BJ (cell line): ENCODE measurements around the gene NAA60. TPM values are rescaled to one million over a fixed set of nuclear protein-coding genes. Genes with fewer than 3 reads are reported as not detected.
"Not testable (repeated sequence)": the region's sequence is repeated elsewhere in the genome, so short reads cannot be mapped to it uniquely, and the experiment has no call there.

ENCODE experiments used
- CTCF ChIA-PET: fragments of 350-600 bp; formaldehyde crosslinking; extraction: SDS; loops from one replicate; lab custom pipeline; 2021; ENCODE audit warnings: antibody characterized with exemption, inconsistent platforms; lab: Yijun Ruan, JAX
- POLR2A ChIA-PET: fragments of 300-600 bp; sonication (Branson Sonifier 250); formaldehyde crosslinking; extraction: SDS; loops from one replicate; lab custom pipeline; 2021; ENCODE audit warnings: antibody characterized with exemption; lab: Charles Lee
- DNase-seq: peaks from one replicate; pipeline ENCODE4 v3.0.0-alpha.2; 2011; ENCODE audit warnings: low read depth
- H3K27me3 ChIP-seq: 2 replicates; pipeline ENCODE4 v1.6.0; 2011; ENCODE audit warnings: low read length; ENCODE audit not compliant: control insufficient read depth, insufficient read depth
- H3K36me3 ChIP-seq: 2 replicates; pipeline ENCODE4 v1.5.1; 2011; ENCODE audit warnings: low read length; ENCODE audit not compliant: control insufficient read depth, insufficient read depth
- H3K4me3 ChIP-seq: 2 replicates; pipeline ENCODE4 v1.5.1; 2011; ENCODE audit warnings: low read depth, mild to moderate bottlenecking, control low read depth, low read length
- polyA plus RNA-seq: library from polyadenylated mRNA; depleted of rRNA; stranded (reverse); fragments of >200 nt; gene quantifications from 2 replicates; pipeline ENCODE4 v1.2.3, GENCODE V29; 2011
- TF ChIP-seq, protein P1 (sequence below): IDR thresholded peaks from 2 replicates; pipeline ENCODE4 v1.5.1; 2011; ENCODE audit warnings: low read depth, mild to moderate bottlenecking, control low read depth, inconsistent platforms, low read length, moderate library complexity; ENCODE audit not compliant: insufficient read depth

Gene NAA60
- polyA plus RNA-seq, 1 experiment: 21.7 TPM

DNA sequence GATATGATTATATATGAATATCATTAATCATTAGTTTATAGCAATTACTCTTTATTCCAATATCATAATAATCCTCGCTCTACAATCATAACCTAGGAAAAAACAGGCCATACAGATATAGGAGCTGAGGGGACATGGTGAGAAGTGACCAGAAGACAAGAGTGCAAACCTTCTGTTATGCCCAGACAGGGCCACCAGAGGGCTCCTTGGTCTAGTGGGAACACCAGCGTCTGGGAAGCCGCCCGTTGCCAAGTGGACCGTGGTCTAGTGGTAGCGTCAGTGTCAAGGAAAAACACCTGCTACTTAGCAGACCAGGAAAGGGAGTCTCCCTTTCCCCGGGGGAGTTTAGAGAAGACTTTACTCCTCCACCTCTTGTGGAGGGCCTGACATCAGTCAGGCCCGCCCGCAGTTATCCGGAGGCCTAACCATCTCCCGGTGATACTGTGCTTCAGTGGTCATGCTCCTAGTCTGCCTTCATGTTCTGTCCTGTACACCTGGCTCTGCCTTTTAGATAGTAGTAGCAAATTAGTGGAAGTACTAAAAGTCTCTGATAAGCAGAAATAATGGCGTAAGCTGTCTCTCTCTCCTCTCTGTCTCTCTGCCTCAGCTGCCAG, 83.8 kb downstream of the NAA60 start:
- H3K4me3 ChIP-seq, POLR2A ChIA-PET, DNase-seq, H3K27me3 ChIP-seq: not testable (repeated sequence)
- TF ChIP-seq, protein P1, sequence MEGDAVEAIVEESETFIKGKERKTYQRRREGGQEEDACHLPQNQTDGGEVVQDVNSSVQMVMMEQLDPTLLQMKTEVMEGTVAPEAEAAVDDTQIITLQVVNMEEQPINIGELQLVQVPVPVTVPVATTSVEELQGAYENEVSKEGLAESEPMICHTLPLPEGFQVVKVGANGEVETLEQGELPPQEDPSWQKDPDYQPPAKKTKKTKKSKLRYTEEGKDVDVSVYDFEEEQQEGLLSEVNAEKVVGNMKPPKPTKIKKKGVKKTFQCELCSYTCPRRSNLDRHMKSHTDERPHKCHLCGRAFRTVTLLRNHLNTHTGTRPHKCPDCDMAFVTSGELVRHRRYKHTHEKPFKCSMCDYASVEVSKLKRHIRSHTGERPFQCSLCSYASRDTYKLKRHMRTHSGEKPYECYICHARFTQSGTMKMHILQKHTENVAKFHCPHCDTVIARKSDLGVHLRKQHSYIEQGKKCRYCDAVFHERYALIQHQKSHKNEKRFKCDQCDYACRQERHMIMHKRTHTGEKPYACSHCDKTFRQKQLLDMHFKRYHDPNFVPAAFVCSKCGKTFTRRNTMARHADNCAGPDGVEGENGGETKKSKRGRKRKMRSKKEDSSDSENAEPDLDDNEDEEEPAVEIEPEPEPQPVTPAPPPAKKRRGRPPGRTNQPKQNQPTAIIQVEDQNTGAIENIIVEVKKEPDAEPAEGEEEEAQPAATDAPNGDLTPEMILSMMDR: peak; percentile 71
- H3K36me3 ChIP-seq: peaks cover 22% of the 10 kb centered on the region
- CTCF ChIA-PET: interaction anchor here (0.7 to 2.3 kb wide), 7 partner anchors 8 to 20 kb away, joined by 3 to 11 read pairs (median 3); no protein-coding TSS in a partner anchor

GRCh38 chr16:3528406-3528805, 84.9 kb downstream of the NAA60 start:
- TF ChIP-seq, protein P1: no peak
- CTCF ChIA-PET: no interaction called here
- H3K36me3 ChIP-seq: peaks cover 25% of the 10 kb centered on the region
- POLR2A ChIA-PET: no interaction called here
- no peak overlapping the region for H3K4me3 ChIP-seq
- no peaks in the 10 kb centered on the region for H3K27me3 ChIP-seq
- no peak for DNase-seq

- Histone ChIP-seq H3K27me3 (no peaks in the 10 kb centered on the region), H3K36me3 (peaks cover 28% of the 10 kb centered on the region), H3K4me3 (no peak overlapping the region)
- ChIA-PET POLR2A (no interaction called here), CTCF (no interaction called here)
- DNase-seq: no peak
- TF ChIP-seq, protein P1: no peak
Observed at GRCh38 chr16:3529175-3529574, 85.7 kb downstream of the NAA60 start.

DNA sequence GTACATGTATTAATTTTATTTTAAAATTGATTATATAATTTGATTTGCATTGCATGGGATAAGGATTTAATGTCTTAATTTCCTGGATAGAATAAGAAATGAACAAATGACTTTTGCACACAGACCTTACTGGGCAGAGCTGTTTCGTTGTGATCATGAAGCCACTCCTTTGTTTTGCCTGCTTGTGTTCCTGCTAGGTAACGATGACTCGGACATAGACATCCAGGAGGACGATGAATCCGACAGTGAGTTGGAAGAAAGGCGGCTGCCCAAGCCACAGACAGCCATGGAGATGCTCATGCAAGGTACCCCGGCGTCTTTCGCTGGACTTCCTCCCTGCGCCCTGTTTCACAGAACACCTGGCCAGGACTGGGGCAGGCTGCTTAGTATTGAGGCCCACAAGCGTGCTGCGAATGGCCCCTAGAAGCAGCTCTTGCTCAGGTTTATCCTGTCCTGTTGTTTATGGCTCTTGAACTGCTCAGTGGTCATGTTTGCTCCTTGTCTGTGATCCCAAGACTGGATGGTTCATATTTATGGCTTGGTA, 87.0 kb downstream of the NAA60 start:
- H3K4me3 ChIP-seq: no peak overlapping the region
- TF ChIP-seq, protein P1: no peak
- ChIA-PET POLR2A (no interaction called here), CTCF (no interaction called here)
- DNase-seq: no peak
- no peaks in the 10 kb centered on the region for H3K27me3 ChIP-seq
- H3K36me3 ChIP-seq: peaks cover 26% of the 10 kb centered on the region

- POLR2A ChIA-PET: no interaction called here
- peaks cover 24% of the 10 kb centered on the region for H3K36me3 ChIP-seq
- TF ChIP-seq, protein P1: no peak
- H3K27me3 ChIP-seq: no peaks in the 10 kb centered on the region
- no peak overlapping the region for H3K4me3 ChIP-seq
- CTCF ChIA-PET: no interaction called here
- DNase-seq: no peak
Observed at GRCh38 chr16:3532741-3533140, 89.3 kb downstream of the NAA60 start.
